Lower leg skin (tissue), 4 donors: ENCODE results near the gene ABHD12. TPM values are rescaled to one million over a fixed set of nuclear protein-coding genes. Genes with fewer than 3 reads are reported as not detected.

Experiments used
- DNase-seq, 2 donors: peaks; one replicate each; pipeline ENCODE4 v3.0.0-alpha.2; 2019; ENCODE audit warnings: low spot score in 2 of 2
- H3K4me3 ChIP-seq: fragments of 200-600 bp; sonication (generic); 2 replicates; pipeline ENCODE4 v1.5.1; 2017; ENCODE audit warnings: mild to moderate bottlenecking, low read depth; ENCODE audit not compliant: poor library complexity, severe bottlenecking
- POLR2A ChIP-seq, 2 donors: fragments of 450-650 bp; IDR thresholded peaks; one replicate each; pipeline ENCODE4 v1.6.1; 2016 to 2017; ENCODE audit warnings: antibody characterized with exemption in 2 of 2, mild to moderate bottlenecking in 1 of 2, moderate library complexity in 1 of 2
- WGBS, 2 donors: methylation state at CpG; one replicate each; pipeline ENCODE4 v1.1.5; 2018; 5-methylcytosine and 5-hydroxymethylcytosine counted together
- intact Hi-C: fragments of 100-400 bp; cut with DNase I; formaldehyde crosslinking; loops from one replicate; pipeline ENCODE4 v1.15.0; 2023; ENCODE audit warnings: low total_unique reads
- total RNA-seq, 4 donors: library from RNA; depleted of rRNA; stranded (reverse); fragments of >200 nt; gene quantifications; one replicate each; pipeline ENCODE4 v1.1.0, GENCODE V29; 2016
- TF ChIP-seq, protein P1 (sequence below), 3 donors: fragments of 450-650 bp; IDR thresholded peaks; one replicate each; pipeline ENCODE4 v1.5.1; 2016; ENCODE audit warnings: antibody characterized with exemption in 3 of 3, mild to moderate bottlenecking in 3 of 3, moderate library complexity in 2 of 3

The ABHD12 gene
- total RNA-seq, 4 donors from 2014 or later = 51.7 to 121 (median 103) TPM

DNA sequence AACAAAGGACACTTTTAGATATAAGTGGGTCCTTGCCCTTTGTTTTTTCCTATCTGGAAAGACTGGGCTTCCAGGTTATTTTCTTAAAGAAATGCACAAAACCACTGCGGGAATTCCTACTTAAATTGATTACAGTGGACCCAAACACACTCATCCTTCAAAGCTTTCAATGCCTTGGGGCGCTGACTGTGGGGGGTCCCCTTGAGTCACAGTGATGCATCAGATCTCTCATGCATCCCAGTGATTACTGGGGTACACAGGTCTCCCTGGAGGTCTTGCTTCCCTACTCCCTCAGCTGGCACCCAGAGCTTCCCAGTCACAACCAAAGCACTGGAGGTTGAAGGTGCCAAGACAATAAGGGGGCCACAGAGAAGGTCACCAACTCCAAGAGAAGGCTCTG, 20.7 kb downstream of the ABHD12 start:
- no peak overlapping the region for H3K4me3 ChIP-seq
- 95 to 96% methylated on average over 2 of the region's 2 CpGs for WGBS, 2 donors
- DNase-seq = peak in 1 of 2 donors; percentile 40
- intact Hi-C loops = no loop called here
- TF ChIP-seq POLR2A (IDR thresholded peaks at IDR 0.05) = no peak
- TF ChIP-seq, protein P1, sequence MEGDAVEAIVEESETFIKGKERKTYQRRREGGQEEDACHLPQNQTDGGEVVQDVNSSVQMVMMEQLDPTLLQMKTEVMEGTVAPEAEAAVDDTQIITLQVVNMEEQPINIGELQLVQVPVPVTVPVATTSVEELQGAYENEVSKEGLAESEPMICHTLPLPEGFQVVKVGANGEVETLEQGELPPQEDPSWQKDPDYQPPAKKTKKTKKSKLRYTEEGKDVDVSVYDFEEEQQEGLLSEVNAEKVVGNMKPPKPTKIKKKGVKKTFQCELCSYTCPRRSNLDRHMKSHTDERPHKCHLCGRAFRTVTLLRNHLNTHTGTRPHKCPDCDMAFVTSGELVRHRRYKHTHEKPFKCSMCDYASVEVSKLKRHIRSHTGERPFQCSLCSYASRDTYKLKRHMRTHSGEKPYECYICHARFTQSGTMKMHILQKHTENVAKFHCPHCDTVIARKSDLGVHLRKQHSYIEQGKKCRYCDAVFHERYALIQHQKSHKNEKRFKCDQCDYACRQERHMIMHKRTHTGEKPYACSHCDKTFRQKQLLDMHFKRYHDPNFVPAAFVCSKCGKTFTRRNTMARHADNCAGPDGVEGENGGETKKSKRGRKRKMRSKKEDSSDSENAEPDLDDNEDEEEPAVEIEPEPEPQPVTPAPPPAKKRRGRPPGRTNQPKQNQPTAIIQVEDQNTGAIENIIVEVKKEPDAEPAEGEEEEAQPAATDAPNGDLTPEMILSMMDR (IDR thresholded peaks at IDR 0.05) = no peak

DNA sequence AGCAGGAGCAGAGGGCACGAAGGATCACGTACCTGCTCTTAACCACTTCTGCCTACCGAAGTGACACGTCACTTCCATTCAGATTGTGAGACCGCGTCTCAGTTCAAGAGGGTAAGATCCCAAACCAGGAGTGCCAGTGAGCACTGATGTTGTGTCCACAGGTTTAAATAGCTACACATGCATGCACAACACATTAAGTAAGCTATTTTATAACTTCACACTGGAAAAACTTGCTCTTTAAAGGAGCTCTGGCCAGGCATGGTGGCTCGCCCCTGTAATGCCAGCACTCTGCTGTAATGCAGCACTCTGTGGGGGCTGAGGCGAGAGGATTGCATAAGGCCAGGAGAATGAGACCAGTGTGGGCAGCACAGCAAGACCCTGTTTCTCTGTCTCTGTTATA, 21.1 kb downstream of the ABHD12 start:
- intact Hi-C loops = no loop called here
- DNase-seq = peak in 1 of 2 donors; percentile 10
- WGBS, 2 donors = 93 to 96% methylated on average over 8 of the region's 8 CpGs
- TF ChIP-seq, protein P1 (IDR thresholded peaks at IDR 0.05) = no peak
- TF ChIP-seq POLR2A (IDR thresholded peaks at IDR 0.05) = no peak
- no peak overlapping the region for H3K4me3 ChIP-seq

DNA sequence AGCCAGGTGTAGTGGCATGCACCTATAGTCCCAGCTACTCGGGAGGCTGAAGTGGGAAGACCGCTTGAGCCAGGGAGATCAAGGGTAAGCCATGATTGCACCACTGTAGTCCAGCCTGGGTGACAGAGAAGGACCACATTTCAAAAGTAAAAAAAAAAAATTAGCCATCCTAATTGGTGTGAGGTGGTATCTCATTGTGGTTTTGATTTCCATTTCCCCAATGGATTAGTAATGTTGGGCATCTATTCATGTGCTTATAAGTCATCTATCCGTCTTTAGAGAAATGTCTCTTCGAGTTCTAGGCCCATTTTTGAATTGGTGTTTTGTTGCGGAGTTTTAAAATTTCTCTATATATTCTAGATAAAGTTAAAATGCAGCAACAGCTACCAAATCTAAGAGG, 21.7 kb downstream of the ABHD12 start:
- intact Hi-C loops = no loop called here
- TF ChIP-seq, protein P1 (IDR thresholded peaks at IDR 0.05) = no peak
- no peak for TF ChIP-seq POLR2A (IDR thresholded peaks at IDR 0.05)
- H3K4me3 ChIP-seq = no peak overlapping the region
- 95 to 97% methylated on average over 5 of the region's 5 CpGs for WGBS, 2 donors
- no peak for DNase-seq

DNA sequence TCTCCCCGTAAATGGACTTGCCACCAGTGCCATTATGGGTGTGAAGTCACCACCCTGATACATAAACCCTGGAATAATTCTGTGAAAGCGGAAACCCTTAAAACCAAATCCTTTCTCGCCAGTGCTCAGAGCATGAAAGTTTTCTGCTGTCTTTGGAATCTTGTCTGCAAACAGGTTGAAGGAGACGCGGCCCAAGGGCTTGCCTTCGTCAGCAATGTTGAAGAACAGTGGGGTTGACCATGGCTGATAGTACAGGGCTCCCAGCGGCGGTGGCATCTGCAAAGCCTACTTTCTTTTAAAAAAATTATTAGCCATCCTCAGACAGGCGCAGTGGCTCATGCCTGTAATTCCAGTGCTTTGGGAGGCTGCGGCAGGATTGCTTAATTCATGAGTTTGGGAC, 22.1 kb downstream of the ABHD12 start:
- 98% methylated on average over 10 of the region's 10 CpGs for WGBS, 2 donors
- DNase-seq = peak in 1 of 2 donors; percentile 59
- no peak overlapping the region for H3K4me3 ChIP-seq
- TF ChIP-seq, protein P1 (IDR thresholded peaks at IDR 0.05) = no peak
- TF ChIP-seq POLR2A (IDR thresholded peaks at IDR 0.05) = no peak
- intact Hi-C loops = no loop called here

DNA sequence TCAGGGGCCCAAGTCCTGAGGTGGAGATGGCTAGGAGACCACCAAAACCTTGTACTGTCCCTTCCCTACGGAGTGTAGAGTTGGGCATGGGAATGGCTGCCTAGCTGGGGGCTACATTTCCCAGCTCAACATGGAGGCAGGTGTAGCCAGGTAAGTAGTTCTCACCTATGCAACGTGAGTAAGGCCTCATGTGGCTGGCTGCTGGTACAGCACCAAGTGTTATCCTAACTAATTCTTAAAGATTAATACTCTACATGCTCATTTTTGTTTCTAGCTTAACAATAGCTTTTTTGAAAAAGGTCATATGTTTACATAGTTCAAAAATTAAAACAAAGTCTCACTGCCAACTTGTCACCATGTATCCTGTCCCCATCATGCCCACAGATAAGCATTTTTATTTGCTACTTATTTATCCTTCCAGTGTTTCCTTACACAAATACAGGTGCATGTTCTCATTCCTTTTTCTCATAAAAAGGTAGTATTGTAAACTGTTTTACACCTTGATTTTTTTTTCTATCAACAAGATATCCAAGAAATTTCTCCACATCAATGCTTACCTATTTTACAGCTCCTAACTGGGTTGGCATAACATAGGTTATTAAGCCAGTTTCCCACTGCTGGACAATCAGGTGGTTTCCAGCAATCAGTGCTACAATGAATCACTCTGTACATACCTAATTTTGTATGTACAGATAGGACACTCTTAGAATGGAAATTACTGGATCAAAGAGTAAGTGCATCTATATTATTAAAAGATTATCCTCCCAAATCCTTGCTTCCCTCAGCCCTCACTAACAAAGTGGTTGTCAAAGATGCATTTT, 25.5 kb downstream of the ABHD12 start:
- intact Hi-C loops = no loop called here
- 85 to 94% methylated on average over 2 of the region's 2 CpGs for WGBS, 2 donors
- no peak overlapping the region for H3K4me3 ChIP-seq
- TF ChIP-seq POLR2A (IDR thresholded peaks at IDR 0.05) = no peak
- TF ChIP-seq, protein P1 (IDR thresholded peaks at IDR 0.05) = no peak
- DNase-seq = peak in 1 of 2 donors; percentile 10
